Caco-2 (cell line): ENCODE data around the gene MSH3. TPM values are rescaled to one million over a fixed set of nuclear protein-coding genes. Genes with fewer than 3 reads are reported as not detected.

Source experiments
- Bru-seq: library from RNA; stranded (reverse); fragments of 400-500 nt; gene quantifications from one replicate; lab custom pipeline; 2021; lab: Mats Ljungman, UMichigan
- BruChase-seq, 2 experiments: library from RNA; stranded (reverse); fragments of 400-500 nt; gene quantifications; one replicate each; lab custom pipeline; 2021; lab: Mats Ljungman, UMichigan
- BruUV-seq: library from RNA; stranded (reverse); fragments of 400-500 nt; replicated peaks from 2 replicates; lab custom pipeline; 2021; lab: Mats Ljungman, UMichigan
- CTCF ChIA-PET: fragments of 300-600 bp; sonication (Branson Sonifier 250); formaldehyde crosslinking; loops from one replicate; lab custom pipeline; 2022; ENCODE audit warnings: antibody characterized with exemption; lab: Charles Lee
- POLR2A ChIA-PET: fragments of 300-600 bp; sonication (Branson Sonifier 250); formaldehyde crosslinking; loops from one replicate; lab custom pipeline; 2022; ENCODE audit warnings: antibody characterized with exemption; lab: Charles Lee
- DNase-seq, 2 experiments: peaks; one replicate each; pipeline versions ENCODE4 v3.0.0 to v3.0.0-alpha.2; 2020 to 2022
- H3K27me3 ChIP-seq: replicated peaks from 2 replicates; pipeline ENCODE4 v1.6.0; 2011; ENCODE audit warnings: low read length; ENCODE audit not compliant: control insufficient read depth, insufficient read depth
- H3K36me3 ChIP-seq: 2 replicates; pipeline ENCODE4 v1.5.1; 2011; ENCODE audit warnings: low read length; ENCODE audit not compliant: control insufficient read depth, insufficient read depth
- H3K4me1 ChIP-seq: fragments of 250-450 bp; sonication (Bioruptor Pico); 2 replicates; pipeline ENCODE4 v1.5.1; 2020; ENCODE audit warnings: mild to moderate bottlenecking
- H3K4me3 ChIP-seq: 2 replicates; pipeline ENCODE4 v1.5.1; 2011; ENCODE audit warnings: low read depth, mild to moderate bottlenecking, control low read depth, low read length
- H3K9me3 ChIP-seq: fragments of 250-450 bp; sonication (Bioruptor Pico); 2 replicates; pipeline ENCODE4 v1.5.1; 2020; ENCODE audit warnings: mild to moderate bottlenecking, moderate library complexity
- H3K27ac Mint-ChIP-seq: one replicate; pipeline ENCODE4 v1.8.0; 2022; ENCODE audit warnings: mixed read lengths; ENCODE audit not compliant: unreplicated experiment
- H3K27me3 Mint-ChIP-seq: one replicate; pipeline ENCODE4 v1.8.0; 2022; ENCODE audit warnings: mixed read lengths; ENCODE audit not compliant: insufficient read depth, unreplicated experiment
- H3K36me3 Mint-ChIP-seq: one replicate; pipeline ENCODE4 v1.8.0; 2022; ENCODE audit warnings: mild to moderate bottlenecking, mixed read lengths; ENCODE audit not compliant: insufficient read depth, unreplicated experiment
- H3K4me1 Mint-ChIP-seq: one replicate; pipeline ENCODE4 v1.8.0; 2022; ENCODE audit warnings: low read depth, mixed read lengths; ENCODE audit not compliant: unreplicated experiment
- H3K4me3 Mint-ChIP-seq: one replicate; pipeline ENCODE4 v1.8.0; 2022; ENCODE audit warnings: mild to moderate bottlenecking, moderate library complexity, mixed read lengths; ENCODE audit not compliant: unreplicated experiment
- H3K9me3 Mint-ChIP-seq: one replicate; pipeline ENCODE4 v1.8.0; 2022; ENCODE audit warnings: mixed read lengths; ENCODE audit not compliant: unreplicated experiment
- intact Hi-C: fragments of 100-400 bp; cut with micrococcal nuclease; formaldehyde crosslinking; loops from one replicate; pipeline ENCODE4 v1.10.0; 2022; ENCODE audit not compliant: unreplicated experiment
- long read RNA-seq: library from polyadenylated mRNA; stranded (forward); transcript quantifications from one replicate; pipeline ENCODE4 v2.0.0, GENCODE V29; 2022
- total RNA-seq: library from RNA; stranded (reverse); gene quantifications from 2 replicates; pipeline ENCODE4 v1.2.3, GENCODE V29; 2022
- TF ChIP-seq, protein P1 (sequence below), 2 experiments: fragments of 200-600 bp in 1 of 2; IDR thresholded peaks; 1 replicate in 1 of 2; 2 replicates in 1 of 2; pipeline versions ENCODE4 v1.5.1 to v1.8.0; 2011 to 2022; ENCODE audit warnings: antibody characterized with exemption in 1 of 2, control low read depth in 1 of 2, inconsistent platforms in 1 of 2, low read depth in 1 of 2, low read length in 1 of 2, mild to moderate bottlenecking in 1 of 2, moderate library complexity in 1 of 2; ENCODE audit not compliant: insufficient read depth in 1 of 2, severe bottlenecking in 1 of 2, unreplicated experiment in 1 of 2

The MSH3 gene
- 15.9 and 17.1 TPM in 2 replicates for total RNA-seq
- percentile 73 among the genes with signal in this experiment for Bru-seq, nascent RNA
- percentile 64 among the genes with signal in this experiment for BruChase-seq, experiment 1, labeled RNA remaining after a 2-hour chase
- BruChase-seq, experiment 2, labeled RNA remaining after a 6-hour chase: percentile 64 among the genes with signal in this experiment
- long read RNA-seq, full-length matches to known transcripts: 11 of 17 reads
- long read RNA-seq, partial matches to known transcripts: 0 of 17 reads
- long read RNA-seq, other reads (novel, unspliced or antisense): 6 of 17 reads

DNA sequence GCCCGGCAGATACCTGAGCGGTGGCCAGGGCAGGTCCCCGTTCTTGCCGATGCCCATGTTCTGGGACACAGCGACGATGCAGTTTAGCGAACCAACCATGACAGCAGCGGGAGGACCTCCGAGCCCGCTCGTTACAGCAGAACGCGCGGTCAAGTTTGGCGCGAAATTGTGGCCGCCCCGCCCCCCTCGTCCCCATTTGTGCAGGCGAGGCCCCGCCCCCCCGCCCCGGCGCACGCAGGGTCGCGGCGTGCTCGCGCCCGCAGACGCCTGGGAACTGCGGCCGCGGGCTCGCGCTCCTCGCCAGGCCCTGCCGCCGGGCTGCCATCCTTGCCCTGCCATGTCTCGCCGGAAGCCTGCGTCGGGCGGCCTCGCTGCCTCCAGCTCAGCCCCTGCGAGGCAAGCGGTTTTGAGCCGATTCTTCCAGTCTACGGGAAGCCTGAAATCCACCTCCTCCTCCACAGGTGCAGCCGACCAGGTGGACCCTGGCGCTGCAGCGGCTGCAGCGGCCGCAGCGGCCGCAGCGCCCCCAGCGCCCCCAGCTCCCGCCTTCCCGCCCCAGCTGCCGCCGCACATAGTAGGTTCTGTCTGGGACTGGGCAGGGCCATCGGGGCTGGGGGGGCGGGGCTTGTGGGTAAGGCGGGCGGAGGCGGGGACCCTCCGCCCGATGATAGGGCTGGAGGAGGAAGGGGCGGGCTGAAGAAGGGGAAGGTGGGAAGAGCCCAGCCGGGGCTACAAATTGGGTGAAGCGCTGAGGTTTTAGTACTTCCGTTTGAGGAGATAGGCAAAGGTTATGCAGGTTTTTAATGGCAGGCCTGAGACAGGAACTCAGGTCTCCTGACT is at the start of gene MSH3, which contains the start of gene DHFR:
Gene MSH3 (plus strand): TSS at position 262 of the 840 bp plus-strand sequence. CDS start 76 bp downstream, at position 338.
Gene DHFR (minus strand): TSS at position 593 of the 840 bp plus-strand sequence. CDS start 494 bp downstream, at position 99.
- BruUV-seq: no TSS peak
- no peaks in the 10 kb centered on the region for H3K9me3 ChIP-seq
- intact Hi-C loops: loop anchor here (1.0 kb wide), 1 partner anchor 166 kb away; the partner anchor contains the start of gene FAM151B
- peak within 1 kb of the TSS; percentile 98 for H3K4me3 ChIP-seq
- DNase-seq: peak; percentile 89 to 93
- H3K36me3 ChIP-seq: peaks cover 2% of the 10 kb centered on the region
- Mint-ChIP-seq H3K4me1 (peaks cover 11% of the 10 kb centered on the region), H3K4me3 (peak within 1 kb of the TSS; percentile 81), H3K9me3 (no peaks in the 10 kb centered on the region), H3K36me3 (peaks cover 41% of the 10 kb centered on the region), H3K27me3 (no peaks in the 10 kb centered on the region), H3K27ac (peak within 1 kb of the TSS; percentile 82)
- H3K27me3 ChIP-seq: no peaks in the 10 kb centered on the region
- H3K4me1 ChIP-seq: peaks cover 14% of the 10 kb centered on the region
- TF ChIP-seq, protein P1, sequence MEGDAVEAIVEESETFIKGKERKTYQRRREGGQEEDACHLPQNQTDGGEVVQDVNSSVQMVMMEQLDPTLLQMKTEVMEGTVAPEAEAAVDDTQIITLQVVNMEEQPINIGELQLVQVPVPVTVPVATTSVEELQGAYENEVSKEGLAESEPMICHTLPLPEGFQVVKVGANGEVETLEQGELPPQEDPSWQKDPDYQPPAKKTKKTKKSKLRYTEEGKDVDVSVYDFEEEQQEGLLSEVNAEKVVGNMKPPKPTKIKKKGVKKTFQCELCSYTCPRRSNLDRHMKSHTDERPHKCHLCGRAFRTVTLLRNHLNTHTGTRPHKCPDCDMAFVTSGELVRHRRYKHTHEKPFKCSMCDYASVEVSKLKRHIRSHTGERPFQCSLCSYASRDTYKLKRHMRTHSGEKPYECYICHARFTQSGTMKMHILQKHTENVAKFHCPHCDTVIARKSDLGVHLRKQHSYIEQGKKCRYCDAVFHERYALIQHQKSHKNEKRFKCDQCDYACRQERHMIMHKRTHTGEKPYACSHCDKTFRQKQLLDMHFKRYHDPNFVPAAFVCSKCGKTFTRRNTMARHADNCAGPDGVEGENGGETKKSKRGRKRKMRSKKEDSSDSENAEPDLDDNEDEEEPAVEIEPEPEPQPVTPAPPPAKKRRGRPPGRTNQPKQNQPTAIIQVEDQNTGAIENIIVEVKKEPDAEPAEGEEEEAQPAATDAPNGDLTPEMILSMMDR (IDR thresholded peaks at IDR 0.05; ENCODE audit: insufficient read depth in 1 of 2, low read depth in 1 of 2, low read length in 1 of 2, severe bottlenecking in 1 of 2, unreplicated experiment in 1 of 2): peak; percentile 19 to 54
- CTCF ChIA-PET: interaction anchor here (0.7 to 1.2 kb wide), 4 partner anchors 17 to 563 kb away, joined by 3 to 11 read pairs (median 4); no protein-coding TSS in a partner anchor
- POLR2A ChIA-PET: interaction anchor here (0.6 to 1.7 kb wide), 4 partner anchors 167 to 655 kb away, joined by 3 to 8 read pairs (median 4); partner anchors contain the start of gene FAM151B

DNA sequence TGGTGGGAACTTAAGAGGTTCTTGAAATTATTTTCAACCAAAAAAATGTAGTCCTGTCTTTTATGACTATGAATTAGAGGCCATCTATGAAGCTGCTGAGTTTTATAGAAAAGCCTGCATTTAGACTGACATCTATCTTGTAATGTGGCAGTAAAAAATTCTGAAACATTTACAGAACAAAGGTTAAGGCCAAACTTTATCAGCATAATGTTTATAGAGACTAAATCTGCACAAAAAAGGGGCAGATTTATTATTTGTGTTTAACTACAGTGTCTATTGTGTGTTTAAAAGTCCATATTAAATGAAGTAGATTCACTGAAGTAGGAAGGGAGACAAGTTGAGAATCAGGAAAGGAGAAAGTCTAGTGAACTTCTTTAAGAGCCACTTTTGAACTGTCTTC is 47.1 kb upstream of the MSH3 start:
- no TSS peak for BruUV-seq
- H3K4me1 ChIP-seq: no peaks in the 10 kb centered on the region
- H3K4me1 Mint-ChIP-seq: no peaks in the 10 kb centered on the region
- no peaks in the 10 kb centered on the region for H3K36me3 Mint-ChIP-seq
- no peaks in the 10 kb centered on the region for H3K27me3 Mint-ChIP-seq
- TF ChIP-seq, protein P1 (IDR thresholded peaks at IDR 0.05; ENCODE audit: insufficient read depth in 1 of 2, low read depth in 1 of 2, low read length in 1 of 2, severe bottlenecking in 1 of 2, unreplicated experiment in 1 of 2): no peak
- 0 out of 2 replicates have a peak, but pooled peaks cover 7% of the 10 kb centered on the region for H3K9me3 ChIP-seq
- no peak for DNase-seq
- H3K27ac Mint-ChIP-seq: no peak overlapping the region
- ChIA-PET POLR2A (no interaction called here), CTCF (no interaction called here)
- intact Hi-C loops: no loop called here
- H3K4me3 Mint-ChIP-seq: no peak overlapping the region
- H3K36me3 ChIP-seq: no peaks in the 10 kb centered on the region
- no peak overlapping the region for H3K4me3 ChIP-seq
- no peaks in the 10 kb centered on the region for H3K27me3 ChIP-seq
- no peaks in the 10 kb centered on the region for H3K9me3 Mint-ChIP-seq

DNA sequence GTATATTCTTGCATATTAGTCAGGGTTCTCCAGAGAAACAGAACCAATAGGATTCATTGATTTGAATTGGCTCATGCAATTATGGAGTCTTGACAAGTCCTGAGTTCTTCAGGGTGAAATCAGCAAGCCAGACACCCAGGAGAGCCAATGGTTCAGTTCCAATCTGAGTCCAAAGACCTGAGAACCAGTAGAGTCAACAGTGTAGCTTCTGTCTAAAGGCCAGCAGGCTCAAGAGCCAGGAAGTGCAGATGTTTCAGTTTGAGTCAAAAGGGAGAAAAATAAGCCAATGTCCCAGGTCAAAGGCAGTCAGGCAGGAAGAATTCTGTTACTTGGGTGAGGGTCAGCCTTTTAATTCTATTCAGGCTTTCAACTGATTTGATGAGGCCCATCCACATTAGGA is 46.6 kb upstream of the MSH3 start:
- no peaks in the 10 kb centered on the region for H3K36me3 Mint-ChIP-seq
- no peaks in the 10 kb centered on the region for H3K27me3 Mint-ChIP-seq
- no peaks in the 10 kb centered on the region for H3K36me3 ChIP-seq
- H3K27me3 ChIP-seq: no peaks in the 10 kb centered on the region
- 0 out of 2 replicates have a peak, but pooled peaks cover 7% of the 10 kb centered on the region for H3K9me3 ChIP-seq
- no peak overlapping the region for H3K27ac Mint-ChIP-seq
- no peak overlapping the region for H3K4me3 Mint-ChIP-seq
- H3K4me1 Mint-ChIP-seq: no peaks in the 10 kb centered on the region
- no peaks in the 10 kb centered on the region for H3K4me1 ChIP-seq
- no peaks in the 10 kb centered on the region for H3K9me3 Mint-ChIP-seq
- TF ChIP-seq, protein P1 (IDR thresholded peaks at IDR 0.05; ENCODE audit: insufficient read depth in 1 of 2, low read depth in 1 of 2, low read length in 1 of 2, severe bottlenecking in 1 of 2, unreplicated experiment in 1 of 2): no peak
- DNase-seq: no peak
- no peak overlapping the region for H3K4me3 ChIP-seq
- intact Hi-C loops: no loop called here
- no TSS peak for BruUV-seq
- ChIA-PET CTCF (no interaction called here), POLR2A (no interaction called here)
